HepG2 (cell line): ENCODE data around the gene UBE2H. TPM values are rescaled to one million over a fixed set of nuclear protein-coding genes. Genes with fewer than 3 reads are reported as not detected.

Experiments
- ATAC-seq: fragments of 200-7000 bp; cut with Tn5 transposase; 3 replicates; pipeline ENCODE4 v1.9.1; 2020; ENCODE audit warnings: mild to moderate bottlenecking, moderate library complexity
- BruUV-seq: library from RNA; stranded (reverse); fragments of 400-500 nt; replicated peaks from 2 replicates; lab custom pipeline; 2021; lab: Mats Ljungman, UMichigan
- CTCF ChIA-PET: fragments of 300-600 bp; formaldehyde crosslinking; extraction: SDS; loops from one replicate; lab custom pipeline; 2021; ENCODE audit warnings: low total read pairs, inconsistent platforms, low intra/inter-chr PET ratio; lab: Yijun Ruan, JAX
- POLR2A ChIA-PET: fragments of 350-600 bp; sonication (Branson Sonifier 250); formaldehyde crosslinking; loops from one replicate; lab custom pipeline; 2020; ENCODE audit warnings: antibody characterized with exemption, inconsistent platforms; lab: Yijun Ruan, JAX
- DNase-seq: peaks from one replicate; pipeline ENCODE4 v3.0.0-alpha.2; 2015; ENCODE audit warnings: low spot score
- FAIRE-seq: peaks from 3 replicates; lab custom pipeline; 2011; peaks lifted over from hg19 to GRCh38; lab: Jason Lieb, UNC
- H2AFZ ChIP-seq: one replicate; pipeline ENCODE4 v1.6.1; 2011; ENCODE audit warnings: low read length, inconsistent platforms
- H3K27ac ChIP-seq: fragments of 300-600 bp; 3 replicates; pipeline ENCODE4 v1.8.0; 2011; ENCODE audit warnings: mixed run types, mild to moderate bottlenecking, mixed read lengths, low read length, inconsistent platforms; ENCODE audit not compliant: insufficient read depth; ENCODE audit errors: extremely low read length
- H3K27me3 ChIP-seq, 2 experiments: fragments of 200-600 bp in 1 of 2; 2 replicates in 1 of 2; 3 replicates in 1 of 2; pipeline versions ENCODE4 v1.6.0 to v1.8.0; 2011; ENCODE audit warnings: low read length in 2 of 2, mild to moderate bottlenecking in 2 of 2, moderate library complexity in 2 of 2, inconsistent platforms in 1 of 2; ENCODE audit not compliant: insufficient read depth in 2 of 2, control insufficient read depth in 1 of 2
- H3K36me3 ChIP-seq, 2 experiments: fragments of 200-600 bp in 1 of 2; replicated peaks in 1 of 2; 2 replicates in 1 of 2; 3 replicates in 1 of 2; pipeline versions ENCODE4 v1.5.1 to v1.8.0; 2011; ENCODE audit warnings: low read length in 2 of 2, inconsistent platforms in 1 of 2; ENCODE audit not compliant: insufficient read depth in 2 of 2, control insufficient read depth in 1 of 2
- H3K4me1 ChIP-seq: 2 replicates; pipeline ENCODE4 v1.5.1; 2012; ENCODE audit warnings: low read length, inconsistent platforms; ENCODE audit not compliant: insufficient read depth
- H3K4me2 ChIP-seq: 2 replicates; pipeline ENCODE4 v1.6.0; 2011; ENCODE audit warnings: low read depth, low read length, inconsistent platforms
- H3K4me3 ChIP-seq, 3 experiments: fragments of 200-600 bp in 1 of 3; sonication (generic), shearing (Covaris generic) in 1 of 3; replicated peaks in 1 of 3; 2 replicates each; pipeline ENCODE4 v1.5.1; 2011 to 2016; ENCODE audit warnings: low read length in 3 of 3, inconsistent platforms in 2 of 3, low read depth in 2 of 3, mild to moderate bottlenecking in 2 of 3, control low read depth in 1 of 3, mixed read lengths in 1 of 3; ENCODE audit not compliant: insufficient read depth in 1 of 3
- H3K79me2 ChIP-seq: one replicate; pipeline ENCODE4 v1.6.1; 2011; ENCODE audit warnings: low read length, inconsistent platforms; ENCODE audit not compliant: insufficient read depth
- H3K9ac ChIP-seq: 2 replicates; pipeline ENCODE4 v1.6.0; 2011; ENCODE audit warnings: mild to moderate bottlenecking, low read depth, low read length, inconsistent platforms; ENCODE audit not compliant: insufficient read depth
- H3K9me3 ChIP-seq: 2 replicates; pipeline ENCODE4 v1.5.1; 2012; ENCODE audit warnings: mild to moderate bottlenecking, low read length
- H4K20me1 ChIP-seq: 2 replicates; pipeline ENCODE4 v1.6.0; 2011; ENCODE audit warnings: inconsistent platforms, mild to moderate bottlenecking, low read length, moderate library complexity; ENCODE audit not compliant: insufficient read depth
- CSRNP1 ChIP-seq: sonication (generic); formaldehyde crosslinking; IDR thresholded peaks from 2 replicates; pipeline ENCODE4 v1.8.1; 2023; ENCODE audit warnings: mild to moderate bottlenecking, missing genetic modification reagents
- KLF12 ChIP-seq: sonication (generic); formaldehyde crosslinking; IDR thresholded peaks from 2 replicates; pipeline ENCODE4 v1.4.0; 2020; ENCODE audit warnings: missing genetic modification reagents, borderline replicate concordance
- MTA1 ChIP-seq: sonication (generic); formaldehyde crosslinking; IDR thresholded peaks from 2 replicates; pipeline ENCODE4 v1.4.0; 2020; ENCODE audit warnings: missing genetic modification reagents, mild to moderate bottlenecking, borderline replicate concordance
- PRPF4 ChIP-seq: fragments of 200-400 bp; formaldehyde crosslinking; IDR thresholded peaks from 2 replicates; pipeline ENCODE4 v1.6.1; 2016; ENCODE audit warnings: low read length, low read depth; ENCODE audit not compliant: poor library complexity, severe bottlenecking
- SKIL ChIP-seq: sonication (generic); formaldehyde crosslinking; IDR thresholded peaks from 2 replicates; pipeline ENCODE4 v1.8.0; 2022; ENCODE audit warnings: missing genetic modification reagents, mild to moderate bottlenecking, moderate library complexity, borderline replicate concordance
- SRF ChIP-seq: IDR thresholded peaks from 2 replicates; pipeline ENCODE4 v1.6.1; 2011; ENCODE audit warnings: mild to moderate bottlenecking, low read depth, low read length, moderate library complexity
- SUZ12 ChIP-seq: fragments of 150-350 bp; IDR thresholded peaks from 2 replicates; pipeline ENCODE4 v1.6.1; 2014; ENCODE audit warnings: low read depth, low read length
- ZNF451 ChIP-seq: sonication (generic); formaldehyde crosslinking; IDR thresholded peaks from 2 replicates; pipeline ENCODE4 v1.5.0; 2020; ENCODE audit warnings: mild to moderate bottlenecking, missing genetic modification reagents
- ZNF724P ChIP-seq: sonication (generic); formaldehyde crosslinking; IDR thresholded peaks from 2 replicates; pipeline ENCODE4 v1.8.0; 2022; ENCODE audit warnings: missing genetic modification reagents, borderline replicate concordance
- WGBS: methylation state at CpG from one replicate; pipeline ENCODE4 v1.1.6; 2017; ENCODE audit warnings: low lambda C conversion rate; 5-methylcytosine and 5-hydroxymethylcytosine counted together
- in situ Hi-C: cut with HindIII; loops from 2 replicates; pipeline ENCODE4 v1.10.0; 2017; ENCODE audit warnings: low pct_unique_long_range_greater_than_20kb; ENCODE audit not compliant: extremely low pct_ligation_motif_present
- intact Hi-C: fragments of 100-400 bp; cut with micrococcal nuclease; formaldehyde crosslinking; loops from one replicate; pipeline ENCODE4 v1.10.0; 2022; ENCODE audit not compliant: unreplicated experiment
- polyA plus RNA-seq, 8 experiments: library from polyadenylated mRNA; depleted of rRNA in 3 of 8; stranded (reverse) in 7 of 8; unstranded in 1 of 8; fragments of >200 nt; fragmentation: Illumina TruSeq in 4 of 8; extraction: Trizol in 4 of 8; gene quantifications; 2 replicates each; pipeline versions ENCODE4 v1.2.1 to v1.2.3, GENCODE V29; 2011 to 2016; ENCODE audit warnings: low read depth in 4 of 8, missing spikeins in 1 of 8, mixed read lengths in 1 of 8; ENCODE audit not compliant: insufficient read depth in 1 of 8
- total RNA-seq, 5 experiments: library from RNA; depleted of rRNA; stranded (reverse); fragments of >200 nt; fragmentation: Illumina TruSeq; extraction: Trizol; gene quantifications; 2 replicates each; pipeline ENCODE4 v1.2.3, GENCODE V29; 2016; ENCODE audit warnings: low read depth in 1 of 5

The UBE2H gene
- total and polyA plus RNA-seq, 2 of the 13 experiments (the other 11 are each of a cell fraction or from before 2014, with no cell fraction given) = 15.5 to 40.1 TPM

DNA sequence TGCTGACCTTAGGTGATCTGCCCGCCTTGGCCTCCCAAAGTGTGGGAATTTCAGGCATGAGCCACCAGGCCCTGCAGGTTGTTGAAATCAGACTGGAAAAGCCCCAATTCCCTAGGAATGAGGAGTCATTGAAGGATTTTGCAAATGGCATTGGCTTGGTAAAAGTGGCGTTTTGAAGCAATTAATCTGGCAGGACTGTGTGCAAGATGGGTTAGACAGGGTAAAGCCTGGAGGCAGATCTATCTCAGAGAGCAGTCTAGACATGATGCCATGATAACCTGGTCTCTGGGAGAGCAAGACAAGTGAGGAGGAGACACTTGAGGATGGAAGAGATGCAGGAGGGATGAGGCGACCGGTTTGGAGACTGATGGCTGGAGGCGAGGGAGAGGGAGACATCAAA is 45.7 kb upstream of the UBE2H start:
- in situ Hi-C loops = no loop called here
- POLR2A ChIA-PET = interaction anchor here (0.6 kb wide), 1 partner anchor 11 kb away, joined by 3 read pairs; no protein-coding TSS in a partner anchor
- no peak overlapping the region for H3K4me3 ChIP-seq
- H3K36me3 ChIP-seq = no peaks in the 10 kb centered on the region
- H3K4me2 ChIP-seq = no peak overlapping the region
- TF ChIP-seq SRF = no peak
- no peak for TF ChIP-seq ZNF724P (CRISPR knock-in tag)
- no peak for TF ChIP-seq PRPF4
- TF ChIP-seq KLF12 = no peak
- TF ChIP-seq ZNF451 (CRISPR knock-in tag) = no peak
- no peak for TF ChIP-seq SKIL (CRISPR knock-in tag)
- TF ChIP-seq SUZ12 = no peak
- TF ChIP-seq CSRNP1 = no peak
- TF ChIP-seq MTA1 (CRISPR knock-in tag) = no peak
- TF ChIP-seq, all 625 proteins: peak for 0
- ATAC-seq (no peak), FAIRE-seq (no peak), DNase-seq (no peak)
- 61% methylated on average over 5 of the region's 5 CpGs for WGBS
- H3K9ac ChIP-seq = no peak overlapping the region
- BruUV-seq = no TSS peak
- no peak overlapping the region for H2AFZ ChIP-seq
- H4K20me1 ChIP-seq = no peaks in the 10 kb centered on the region
- no peaks in the 10 kb centered on the region for H3K9me3 ChIP-seq
- CTCF ChIA-PET = no interaction called here
- H3K4me1 ChIP-seq = no peaks in the 10 kb centered on the region
- H3K27ac ChIP-seq = no peak overlapping the region
- intact Hi-C loops = no loop called here
- H3K79me2 ChIP-seq = no peaks in the 10 kb centered on the region
- no peaks in the 10 kb centered on the region for H3K27me3 ChIP-seq
